ENCODE data around the gene CAMK4.
"Not testable (repeated sequence)": the region's sequence is repeated elsewhere in the genome, so short reads cannot be mapped to it uniquely, and the experiment has no call there.

CAMK4 gene

DNA sequence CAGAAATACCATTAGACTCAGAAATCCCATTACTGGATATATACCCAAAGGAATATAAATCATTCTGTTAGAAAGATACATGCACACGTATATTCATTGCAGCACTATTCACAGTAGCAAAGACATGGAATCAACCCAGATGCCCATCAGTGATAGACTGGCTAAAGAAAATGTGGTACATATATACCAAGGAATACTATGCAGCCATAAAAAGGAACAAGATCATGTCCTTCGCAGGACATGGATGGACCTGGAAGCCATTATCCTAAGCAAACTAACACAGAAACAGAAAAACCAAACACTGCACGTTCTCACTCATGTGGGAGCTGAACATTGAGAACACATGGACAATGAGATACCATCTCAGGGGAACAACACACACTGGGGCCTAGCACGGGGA is 33.4 kb downstream of the CAMK4 start:
- H3K4me3 Mint-ChIP-seq; H3K27ac Mint-ChIP-seq; ATAC-seq (replicated peaks); H3K9me3 Mint-ChIP-seq; H3K36me3 Mint-ChIP-seq; DNase-seq; H3K27me3 Mint-ChIP-seq: not testable (repeated sequence)
- H3K4me1 Mint-ChIP-seq: peaks cover 8 to 12% of the 10 kb centered on the region in 2 donors

DNA sequence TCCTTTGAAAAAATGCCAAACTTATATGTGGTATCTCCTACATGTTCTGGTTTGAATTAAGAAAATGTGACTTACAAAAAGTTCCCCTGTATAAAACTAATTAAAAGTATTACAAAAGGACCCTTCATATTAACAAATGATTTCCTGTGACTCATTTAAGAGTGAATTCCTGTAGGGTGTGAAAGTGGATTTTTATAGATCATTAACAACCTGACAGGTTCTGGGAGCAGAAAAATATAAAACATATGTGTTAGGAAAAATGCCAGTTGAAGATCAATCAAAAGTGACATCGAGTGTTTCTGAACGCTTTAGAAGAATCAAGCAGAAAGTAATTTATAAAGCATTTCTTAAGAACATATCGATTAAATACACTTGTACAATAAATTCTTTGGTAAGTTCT is 35.5 kb downstream of the CAMK4 start:
- DNase-seq (no peak), ATAC-seq (replicated peaks) (no peak)
- Mint-ChIP-seq H3K27me3 (peaks cover 0 to 4% of the 10 kb centered on the region in 2 donors), H3K27ac (no peak overlapping the region), H3K9me3 (peaks cover 0 to 2% of the 10 kb centered on the region in 2 donors), H3K4me3 (no peak overlapping the region), H3K4me1 (peaks cover 5 to 9% of the 10 kb centered on the region in 2 donors), H3K36me3 (peaks cover 0 to 3% of the 10 kb centered on the region in 2 donors)

DNA sequence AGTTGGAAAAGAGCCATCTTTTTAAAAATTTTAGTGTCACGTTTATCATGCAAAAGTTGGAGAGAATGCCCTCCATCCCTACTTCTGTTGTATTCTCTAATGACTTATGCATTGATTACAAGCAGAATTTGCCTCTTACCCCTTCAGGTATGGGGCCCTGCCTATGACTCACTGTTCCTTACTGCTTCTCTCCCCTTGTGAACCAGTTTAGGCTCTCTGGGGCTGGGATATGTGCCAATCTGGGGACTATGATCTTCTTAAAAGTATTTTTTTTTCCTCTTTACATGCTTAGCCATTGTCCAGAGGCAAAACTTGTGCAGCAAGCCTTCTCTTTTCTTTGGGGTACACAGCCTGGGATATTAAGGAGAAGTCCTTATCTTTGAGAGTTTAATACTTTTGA is 37.4 kb downstream of the CAMK4 start:
- H3K27me3 Mint-ChIP-seq: no peaks in the 10 kb centered on the region
- DNase-seq (no peak), ATAC-seq (replicated peaks) (no peak)
- H3K9me3 Mint-ChIP-seq: peaks cover 0 to 2% of the 10 kb centered on the region in 2 donors
- H3K27ac Mint-ChIP-seq: no peak overlapping the region
- H3K4me3 Mint-ChIP-seq: no peak overlapping the region
- H3K4me1 Mint-ChIP-seq: no peaks in the 10 kb centered on the region
- H3K36me3 Mint-ChIP-seq: peaks cover 0 to 3% of the 10 kb centered on the region in 2 donors

DNA sequence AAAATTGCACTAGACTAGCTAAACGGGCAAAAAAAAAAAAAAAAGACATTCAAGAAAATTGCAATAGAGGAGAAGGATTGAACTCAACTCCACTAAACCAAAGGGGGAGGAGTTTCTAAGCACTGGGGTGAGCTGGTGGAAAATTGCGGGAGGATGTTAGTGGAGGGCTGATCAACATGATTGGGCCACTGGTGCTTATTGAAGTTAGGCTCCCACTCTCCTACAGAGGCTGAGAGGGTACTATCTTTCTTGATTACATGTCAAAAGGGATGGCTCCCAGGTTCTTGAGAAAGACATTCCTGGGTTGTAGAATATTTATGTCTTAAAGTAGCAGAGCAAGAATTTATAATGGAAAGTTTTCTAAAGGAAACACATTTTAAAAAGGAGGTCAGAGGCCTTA is 38.0 kb downstream of the CAMK4 start:
- no peak for DNase-seq
- no peaks in the 10 kb centered on the region for H3K27me3 Mint-ChIP-seq
- no peaks in the 10 kb centered on the region for H3K4me1 Mint-ChIP-seq
- H3K36me3 Mint-ChIP-seq: peaks cover 0 to 3% of the 10 kb centered on the region in 2 donors
- H3K27ac Mint-ChIP-seq: no peak overlapping the region
- ATAC-seq (replicated peaks): no peak
- peaks cover 0 to 2% of the 10 kb centered on the region in 2 donors for H3K9me3 Mint-ChIP-seq
- no peak overlapping the region for H3K4me3 Mint-ChIP-seq

DNA sequence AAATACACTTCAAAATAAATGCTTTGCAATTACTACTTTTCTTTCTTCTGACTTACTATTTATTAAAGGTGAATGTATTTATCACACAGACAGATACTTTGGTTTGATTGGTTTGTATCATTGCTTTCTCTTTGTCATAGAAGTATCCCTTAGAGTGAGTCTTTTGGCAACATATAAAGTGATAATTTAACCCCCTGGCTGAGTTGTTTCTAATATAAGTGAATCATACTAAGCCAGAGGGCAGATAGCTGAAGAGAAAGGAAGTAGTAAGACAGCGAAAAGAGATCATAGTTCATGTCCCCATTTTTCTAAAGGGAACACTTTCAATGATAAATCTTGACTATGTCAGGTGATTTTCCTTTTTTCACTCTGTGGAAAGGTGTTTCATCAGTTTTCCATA is 38.6 kb downstream of the CAMK4 start:
- no peaks in the 10 kb centered on the region for H3K4me1 Mint-ChIP-seq
- no peak for ATAC-seq (replicated peaks)
- no peak for DNase-seq
- no peak overlapping the region for H3K27ac Mint-ChIP-seq
- H3K4me3 Mint-ChIP-seq: no peak overlapping the region
- peaks cover 0 to 3% of the 10 kb centered on the region in 2 donors for H3K36me3 Mint-ChIP-seq
- no peaks in the 10 kb centered on the region for H3K27me3 Mint-ChIP-seq
- peaks cover 0 to 2% of the 10 kb centered on the region in 2 donors for H3K9me3 Mint-ChIP-seq

GRCh38 chr5:111266491-111266890 is 42.3 kb downstream of the CAMK4 start:
- Mint-ChIP-seq H3K9me3 (peaks cover 2 to 6% of the 10 kb centered on the region in 2 donors), H3K27me3 (no peaks in the 10 kb centered on the region), H3K4me1 (no peaks in the 10 kb centered on the region), H3K4me3 (no peak overlapping the region), H3K27ac (no peak overlapping the region), H3K36me3 (peaks cover 0 to 1% of the 10 kb centered on the region in 2 donors)
- no peak for ATAC-seq (replicated peaks)
- no peak for DNase-seq

DNA sequence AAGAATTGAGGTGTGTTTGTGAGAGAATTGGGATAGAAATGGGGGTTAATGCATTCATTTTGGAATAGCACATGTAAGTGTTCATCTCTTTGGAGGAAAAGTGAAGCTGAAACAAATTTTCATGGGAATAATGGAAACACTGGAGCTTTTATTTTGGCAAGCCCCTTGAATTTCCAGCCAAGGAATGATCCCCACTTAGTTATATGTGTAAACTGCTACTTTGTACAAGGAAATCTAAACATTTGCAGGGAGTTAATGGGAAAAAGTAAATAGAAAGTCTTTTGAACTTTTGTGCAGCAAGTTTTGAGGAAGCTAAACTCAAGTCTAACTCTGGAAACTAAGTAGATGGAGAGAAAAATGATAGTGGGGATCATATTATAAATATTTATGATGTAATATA is 44.1 kb downstream of the CAMK4 start:
- H3K27me3 Mint-ChIP-seq: no peaks in the 10 kb centered on the region
- H3K27ac Mint-ChIP-seq: no peak overlapping the region
- DNase-seq: no peak
- peaks cover 2 to 6% of the 10 kb centered on the region in 2 donors for H3K9me3 Mint-ChIP-seq
- H3K36me3 Mint-ChIP-seq: peaks cover 0 to 1% of the 10 kb centered on the region in 2 donors
- ATAC-seq (replicated peaks): no peak
- no peaks in the 10 kb centered on the region for H3K4me1 Mint-ChIP-seq
- H3K4me3 Mint-ChIP-seq: no peak overlapping the region

GRCh38 chr5:111271885-111272284 is 47.7 kb downstream of the CAMK4 start:
- H3K9me3 Mint-ChIP-seq: peaks cover 2 to 6% of the 10 kb centered on the region in 2 donors
- H3K27ac Mint-ChIP-seq: no peak overlapping the region
- H3K4me3 Mint-ChIP-seq: no peak overlapping the region
- DNase-seq: no peak
- H3K4me1 Mint-ChIP-seq: no peaks in the 10 kb centered on the region
- no peak for ATAC-seq (replicated peaks)
- H3K27me3 Mint-ChIP-seq: peaks cover 0 to 2% of the 10 kb centered on the region in 2 donors
- peaks cover 0 to 1% of the 10 kb centered on the region in 2 donors for H3K36me3 Mint-ChIP-seq

GRCh38 chr5:111277061-111277460 is 52.9 kb downstream of the CAMK4 start:
- Mint-ChIP-seq H3K27me3 (peaks cover 0 to 4% of the 10 kb centered on the region in 2 donors), H3K4me1 (no peaks in the 10 kb centered on the region), H3K4me3 (no peak overlapping the region), H3K36me3 (no peaks in the 10 kb centered on the region), H3K27ac (no peak overlapping the region), H3K9me3 (no peaks in the 10 kb centered on the region)
- ATAC-seq (replicated peaks) (no peak), DNase-seq (no peak)

GRCh38 chr5:111278858-111279504 is 54.8 kb downstream of the CAMK4 start:
- H3K9me3 Mint-ChIP-seq: no peaks in the 10 kb centered on the region
- DNase-seq (peak; percentile 43), ATAC-seq (replicated peaks) (peak; percentile 89 to 95)
- H3K27ac Mint-ChIP-seq: peak overlapping the region; percentile 28
- H3K27me3 Mint-ChIP-seq: peaks cover 0 to 4% of the 10 kb centered on the region in 2 donors
- H3K4me3 Mint-ChIP-seq: no peak overlapping the region
- H3K4me1 Mint-ChIP-seq: no peaks in the 10 kb centered on the region
- no peaks in the 10 kb centered on the region for H3K36me3 Mint-ChIP-seq

DNA sequence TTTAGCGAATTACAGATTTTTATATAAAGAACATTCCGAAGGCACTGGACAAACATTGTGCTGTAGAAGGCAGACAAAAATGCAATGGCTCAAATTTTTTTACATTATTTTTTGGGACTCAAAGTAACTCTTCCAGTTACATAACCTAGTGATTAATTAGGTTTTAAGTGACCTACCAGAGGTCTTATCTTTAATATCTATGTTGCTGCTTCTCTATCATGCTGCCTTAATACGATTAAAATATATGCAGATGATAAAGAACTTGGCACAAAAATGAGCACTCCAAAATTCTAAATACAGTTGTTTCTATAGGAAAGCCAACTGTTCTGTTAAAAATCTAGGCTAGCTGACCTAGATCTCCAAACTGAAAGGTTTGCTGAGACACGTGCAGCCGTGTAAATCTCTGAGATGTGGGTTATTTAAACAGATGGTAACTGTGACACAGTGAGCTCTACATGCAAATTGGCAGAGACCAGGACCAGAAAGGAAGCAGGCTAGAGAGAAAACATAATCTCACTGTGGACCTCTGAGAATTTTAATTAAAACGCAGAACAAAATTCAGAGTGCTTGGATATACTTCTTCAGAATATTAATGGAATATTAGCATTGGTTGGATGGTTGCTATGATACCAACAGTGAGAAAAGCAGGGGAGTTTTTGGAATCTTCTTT is 56.2 kb downstream of the CAMK4 start:
- peaks cover 0 to 4% of the 10 kb centered on the region in 2 donors for H3K27me3 Mint-ChIP-seq
- no peaks in the 10 kb centered on the region for H3K36me3 Mint-ChIP-seq
- DNase-seq: no peak
- no peak overlapping the region for H3K4me3 Mint-ChIP-seq
- H3K27ac Mint-ChIP-seq: no peak overlapping the region
- H3K9me3 Mint-ChIP-seq: no peaks in the 10 kb centered on the region
- H3K4me1 Mint-ChIP-seq: no peaks in the 10 kb centered on the region
- no peak for ATAC-seq (replicated peaks)

DNA sequence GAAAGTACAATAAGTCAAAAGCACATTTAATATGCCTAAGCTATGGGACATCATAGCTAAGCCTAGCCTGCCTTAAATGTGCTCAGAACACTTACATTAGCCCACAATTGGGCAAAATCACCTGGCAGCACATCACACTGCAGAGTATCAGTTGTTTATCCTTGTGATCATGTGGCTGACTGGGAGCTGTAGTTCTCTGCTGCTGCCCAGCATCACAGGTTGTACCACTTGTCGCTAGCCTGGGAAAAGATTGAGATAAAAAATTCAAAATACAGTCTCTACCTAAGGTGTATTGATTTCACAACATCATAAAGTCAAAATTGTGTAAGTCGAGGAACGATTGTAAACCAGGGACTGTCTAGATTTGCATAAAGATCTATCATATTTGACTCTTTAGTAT is 58.6 kb downstream of the CAMK4 start:
- no peak overlapping the region for H3K4me3 Mint-ChIP-seq
- no peaks in the 10 kb centered on the region for H3K4me1 Mint-ChIP-seq
- no peak for DNase-seq
- H3K36me3 Mint-ChIP-seq: no peaks in the 10 kb centered on the region
- no peaks in the 10 kb centered on the region for H3K9me3 Mint-ChIP-seq
- no peaks in the 10 kb centered on the region for H3K27me3 Mint-ChIP-seq
- H3K27ac Mint-ChIP-seq: no peak overlapping the region
- no peak for ATAC-seq (replicated peaks)

DNA sequence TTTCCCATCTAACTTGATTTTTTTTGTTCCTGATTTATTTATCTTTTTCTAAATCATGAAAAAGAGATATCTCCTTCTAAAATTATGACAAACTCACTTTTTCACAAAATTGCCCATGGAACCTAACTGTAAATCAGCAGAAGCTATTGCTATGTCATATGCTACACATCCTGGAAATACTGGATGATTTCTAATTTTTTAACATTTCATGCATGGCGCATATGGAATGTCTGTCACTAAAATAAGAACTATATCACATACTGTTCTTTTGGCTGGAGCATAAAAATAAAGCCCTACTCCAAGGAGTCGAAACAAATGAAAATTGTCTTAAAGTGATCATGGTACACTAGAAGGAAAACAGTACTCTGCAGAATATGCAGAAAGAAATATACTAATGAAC is 60.6 kb downstream of the CAMK4 start:
- Mint-ChIP-seq H3K4me1 (no peaks in the 10 kb centered on the region), H3K4me3 (no peak overlapping the region), H3K36me3 (no peaks in the 10 kb centered on the region), H3K27ac (no peak overlapping the region), H3K9me3 (no peaks in the 10 kb centered on the region), H3K27me3 (no peaks in the 10 kb centered on the region)
- ATAC-seq (replicated peaks) (no peak), DNase-seq (no peak)

GRCh38 chr5:111294551-111294950 is 70.4 kb downstream of the CAMK4 start:
- H3K27me3 Mint-ChIP-seq: no peaks in the 10 kb centered on the region
- H3K4me1 Mint-ChIP-seq: no peaks in the 10 kb centered on the region
- H3K27ac Mint-ChIP-seq: no peak overlapping the region
- ATAC-seq (replicated peaks) (no peak), DNase-seq (no peak)
- H3K9me3 Mint-ChIP-seq: peaks cover 6 to 11% of the 10 kb centered on the region in 2 donors
- no peaks in the 10 kb centered on the region for H3K36me3 Mint-ChIP-seq
- H3K4me3 Mint-ChIP-seq: no peak overlapping the region

- ATAC-seq (replicated peaks) (no peak), DNase-seq (no peak)
- Mint-ChIP-seq H3K27me3 (no peaks in the 10 kb centered on the region), H3K36me3 (no peaks in the 10 kb centered on the region), H3K4me3 (no peak overlapping the region), H3K4me1 (no peaks in the 10 kb centered on the region), H3K9me3 (peaks cover 6 to 15% of the 10 kb centered on the region in 2 donors), H3K27ac (no peak overlapping the region)
Observed at GRCh38 chr5:111295649-111296048, 71.5 kb downstream of the CAMK4 start.
